GM19043 (cell line): Measurements from ENCODE around the gene HRAS.
A peak's percentile ranks its signal among the peaks of the same experiment; 100 is the strongest.

Experiments
- ATAC-seq: cut with Tn5 transposase; IDR thresholded peaks from one replicate; pipeline ENCODE4 v1.9.1; 2021; ENCODE audit warnings: low read depth; ENCODE audit not compliant: unreplicated experiment

HRAS gene

GRCh38 chr11:567629-568292, 32.4 kb upstream of the HRAS start:
- ATAC-seq, result no peak

GRCh38 chr11:567011-567628, 31.7 kb upstream of the HRAS start:
- no peak for ATAC-seq

GRCh38 chr11:565921-566509, 30.6 kb upstream of the HRAS start:
- no peak for ATAC-seq

GRCh38 chr11:563812-564578, 28.6 kb upstream of the HRAS start:
- no peak for ATAC-seq

GRCh38 chr11:563066-563811, 27.9 kb upstream of the HRAS start:
- ATAC-seq, result no peak

- no peak for ATAC-seq
These were observed 26.8 kb upstream of the HRAS start for GRCh38 chr11:562046-562645.

GRCh38 chr11:561148-562003, 26.0 kb upstream of the HRAS start:
- peak; percentile 14 for ATAC-seq

GRCh38 chr11:560305-561147, 25.1 kb upstream of the HRAS start, which contains the start of the genes LMNTD2 and RASSF7:
Gene LMNTD2 (minus strand): TSS chr11:560738. CDS start chr11:560716, 22 bp downstream.
Gene RASSF7 (plus strand): TSS chr11:560970. CDS start chr11:561769, 799 bp downstream.
- ATAC-seq, result peak; percentile 74

GRCh38 chr11:559712-560304, 24.4 kb upstream of the HRAS start:
- ATAC-seq, result no peak

- ATAC-seq, result no peak
These were observed 23.7 kb upstream of the HRAS start for GRCh38 chr11:559020-559620.

- no peak for ATAC-seq
These were observed 23.1 kb upstream of the HRAS start for GRCh38 chr11:558503-558902.

- no peak for ATAC-seq
These were observed 22.2 kb upstream of the HRAS start for GRCh38 chr11:557328-558132.

GRCh38 chr11:556662-557256, 21.4 kb upstream of the HRAS start:
- no peak for ATAC-seq

- no peak for ATAC-seq
These were observed 20.6 kb upstream of the HRAS start for GRCh38 chr11:555780-556661.

GRCh38 chr11:555227-555779, 19.9 kb upstream of the HRAS start:
- ATAC-seq, result no peak
